ENCODE results near the gene SMARCA4.

DNA sequence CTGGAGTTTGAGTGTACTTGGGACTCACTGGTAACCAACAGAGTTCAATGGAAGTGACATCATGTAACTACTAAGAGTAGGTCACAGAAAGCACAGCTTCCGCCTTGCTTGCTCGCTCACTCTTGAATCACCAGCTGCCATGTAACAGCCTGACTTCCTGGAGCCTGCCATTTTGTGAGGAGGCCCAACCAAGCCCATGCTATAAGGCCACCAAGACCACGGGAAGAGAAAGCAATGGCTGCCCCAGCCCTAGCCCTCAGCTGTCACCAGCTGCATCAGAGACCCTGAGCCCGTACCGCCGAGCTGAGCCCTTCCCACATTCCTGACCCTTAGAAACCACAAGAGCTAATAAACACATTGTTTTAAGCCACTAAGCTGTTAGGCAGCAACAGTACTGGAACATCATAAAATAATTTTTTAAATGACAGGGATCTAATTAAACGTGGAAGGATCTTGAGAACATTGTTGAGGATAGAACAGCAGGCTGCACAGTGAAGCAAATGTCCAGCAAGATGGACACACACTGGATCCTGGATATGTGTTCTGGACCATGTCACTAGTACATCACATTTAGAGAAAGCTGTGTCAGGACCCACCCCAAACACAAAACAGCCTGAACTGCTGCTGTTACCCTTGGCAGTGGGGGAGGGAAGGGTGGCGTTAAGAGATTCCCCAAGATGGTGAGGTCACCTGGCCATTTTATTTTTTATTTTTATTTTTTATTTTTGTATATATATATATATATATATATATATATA is 106.7 kb downstream of the SMARCA4 start:
- TF ChIP-seq, protein P1, sequence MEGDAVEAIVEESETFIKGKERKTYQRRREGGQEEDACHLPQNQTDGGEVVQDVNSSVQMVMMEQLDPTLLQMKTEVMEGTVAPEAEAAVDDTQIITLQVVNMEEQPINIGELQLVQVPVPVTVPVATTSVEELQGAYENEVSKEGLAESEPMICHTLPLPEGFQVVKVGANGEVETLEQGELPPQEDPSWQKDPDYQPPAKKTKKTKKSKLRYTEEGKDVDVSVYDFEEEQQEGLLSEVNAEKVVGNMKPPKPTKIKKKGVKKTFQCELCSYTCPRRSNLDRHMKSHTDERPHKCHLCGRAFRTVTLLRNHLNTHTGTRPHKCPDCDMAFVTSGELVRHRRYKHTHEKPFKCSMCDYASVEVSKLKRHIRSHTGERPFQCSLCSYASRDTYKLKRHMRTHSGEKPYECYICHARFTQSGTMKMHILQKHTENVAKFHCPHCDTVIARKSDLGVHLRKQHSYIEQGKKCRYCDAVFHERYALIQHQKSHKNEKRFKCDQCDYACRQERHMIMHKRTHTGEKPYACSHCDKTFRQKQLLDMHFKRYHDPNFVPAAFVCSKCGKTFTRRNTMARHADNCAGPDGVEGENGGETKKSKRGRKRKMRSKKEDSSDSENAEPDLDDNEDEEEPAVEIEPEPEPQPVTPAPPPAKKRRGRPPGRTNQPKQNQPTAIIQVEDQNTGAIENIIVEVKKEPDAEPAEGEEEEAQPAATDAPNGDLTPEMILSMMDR (IDR thresholded peaks at IDR 0.05; ENCODE audit: low read length): no peak
- no peak for TF ChIP-seq EZH2 (IDR thresholded peaks at IDR 0.05; ENCODE audit: borderline replicate concordance, low read length)

All from OCI-LY1 (cell line).